ENCODE results near the gene SAPCD2.

SAPCD2 gene

GRCh38 chr9:137079401-137079787 lies 9.0 kb upstream of the SAPCD2 start:
- no peaks in the 10 kb centered on the region for H3K9me3 ChIP-seq (ENCODE audit: low read length)
- H3K4me3 ChIP-seq (ENCODE audit: low read depth, low read length, poor library complexity, severe bottlenecking), result no peak overlapping the region
- no peaks in the 10 kb centered on the region for H3F3A ChIP-seq (ENCODE audit: insufficient read depth, low read length)
- peaks cover 33% of the 10 kb centered on the region for H3K36me3 ChIP-seq (ENCODE audit: insufficient read depth, low read length)
- H3K79me2 ChIP-seq (ENCODE audit: insufficient read depth, low read length), result no peaks in the 10 kb centered on the region
- no peaks in the 10 kb centered on the region for H4K20me1 ChIP-seq (ENCODE audit: insufficient read depth, low read length)
- no peak overlapping the region for H3K27ac ChIP-seq (ENCODE audit: low read depth, low read length, poor library complexity, severe bottlenecking)
- no peak overlapping the region for H3K4me2 ChIP-seq (ENCODE audit: low read length)
- no peak for TF ChIP-seq CTCF (IDR thresholded peaks at IDR 0.05; ENCODE audit: low read length)
- TF ChIP-seq EZH2 (IDR thresholded peaks at IDR 0.05; ENCODE audit: borderline replicate concordance, low read length), result no peak
- no peak overlapping the region for H2AFZ ChIP-seq (ENCODE audit: low read length)
- H3K9me2 ChIP-seq (ENCODE audit: low read depth, low read length), result no peaks in the 10 kb centered on the region
- H3K9ac ChIP-seq (ENCODE audit: low read length), result no peak overlapping the region
- no peaks in the 10 kb centered on the region; the same call in 1 of the 2 replicates for H3K27me3 ChIP-seq (ENCODE audit: insufficient read depth, low read length)
- H3K4me1 ChIP-seq (ENCODE audit: insufficient read depth, low read length, severe bottlenecking), result peaks cover 25% of the 10 kb centered on the region

DNA sequence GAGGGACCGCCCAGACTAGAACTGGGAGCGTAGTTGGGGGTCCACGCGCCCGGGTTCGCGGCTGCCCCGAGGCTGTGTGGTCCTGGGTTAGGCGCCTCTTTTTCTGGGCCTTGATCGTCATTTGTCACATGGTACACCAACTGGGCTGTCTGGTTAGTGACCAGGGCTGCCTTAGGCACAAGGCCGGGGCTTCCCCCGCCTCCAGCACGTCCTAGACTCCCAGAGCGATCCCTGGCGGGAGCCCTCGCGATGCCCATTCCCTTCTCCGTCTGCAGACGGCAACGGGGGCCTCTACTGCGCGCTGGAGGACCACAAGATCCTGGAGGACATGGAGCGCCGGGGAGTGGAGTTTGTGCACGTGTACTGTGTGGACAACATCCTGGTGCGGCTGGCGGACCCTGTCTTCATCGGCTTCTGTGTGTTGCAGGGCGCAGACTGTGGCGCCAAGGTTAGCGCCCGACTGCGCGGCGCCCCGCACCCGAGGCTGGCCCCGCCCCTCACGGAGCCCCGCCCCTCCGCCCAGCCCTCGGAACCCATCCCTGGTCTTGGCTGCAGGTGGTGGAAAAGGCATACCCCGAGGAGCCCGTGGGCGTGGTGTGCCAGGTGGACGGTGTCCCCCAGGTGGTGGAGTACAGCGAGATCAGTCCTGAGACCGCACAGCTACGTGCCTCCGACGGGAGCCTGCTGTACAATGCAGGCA lies 8.5 kb upstream of the SAPCD2 start:
- no peak overlapping the region for H2AFZ ChIP-seq (ENCODE audit: low read length)
- no peak overlapping the region for H3K27ac ChIP-seq (ENCODE audit: low read depth, low read length, poor library complexity, severe bottlenecking)
- H3K27me3 ChIP-seq (ENCODE audit: insufficient read depth, low read length), result no peaks in the 10 kb centered on the region; the same call in 1 of the 2 replicates
- H4K20me1 ChIP-seq (ENCODE audit: insufficient read depth, low read length), result no peaks in the 10 kb centered on the region
- peak overlapping the region; percentile 62 for H3K4me2 ChIP-seq (ENCODE audit: low read length)
- no peaks in the 10 kb centered on the region for H3K9me3 ChIP-seq (ENCODE audit: low read length)
- H3K4me1 ChIP-seq (ENCODE audit: insufficient read depth, low read length, severe bottlenecking), result peaks cover 25% of the 10 kb centered on the region
- no peak overlapping the region; the same call in 1 of the 2 replicates for H3K9ac ChIP-seq (ENCODE audit: low read length)
- peaks cover 33% of the 10 kb centered on the region for H3K36me3 ChIP-seq (ENCODE audit: insufficient read depth, low read length)
- H3K79me2 ChIP-seq (ENCODE audit: insufficient read depth, low read length), result no peaks in the 10 kb centered on the region
- peak overlapping the region; percentile 63 for H3K4me3 ChIP-seq (ENCODE audit: low read depth, low read length, poor library complexity, severe bottlenecking)
- H3F3A ChIP-seq (ENCODE audit: insufficient read depth, low read length), result no peaks in the 10 kb centered on the region
- H3K9me2 ChIP-seq (ENCODE audit: low read depth, low read length), result no peaks in the 10 kb centered on the region
- TF ChIP-seq EZH2 (IDR thresholded peaks at IDR 0.05; ENCODE audit: borderline replicate concordance, low read length) (no peak), CTCF (IDR thresholded peaks at IDR 0.05; ENCODE audit: low read length) (no peak)

- TF ChIP-seq CTCF (IDR thresholded peaks at IDR 0.05; ENCODE audit: low read length) (no peak), EZH2 (IDR thresholded peaks at IDR 0.05; ENCODE audit: borderline replicate concordance, low read length) (no peak)
- Histone ChIP-seq H3K27ac (ENCODE audit: low read depth, low read length, poor library complexity, severe bottlenecking) (no peak overlapping the region), H3K4me3 (ENCODE audit: low read depth, low read length, poor library complexity, severe bottlenecking) (peak overlapping the region; percentile 63), H3K27me3 (ENCODE audit: insufficient read depth, low read length) (no peaks in the 10 kb centered on the region; the same call in 1 of the 2 replicates), H3F3A (ENCODE audit: insufficient read depth, low read length) (no peaks in the 10 kb centered on the region), H3K4me2 (ENCODE audit: low read length) (peak overlapping the region; percentile 62), H3K9ac (ENCODE audit: low read length) (peak overlapping the region; percentile 58), H3K9me3 (ENCODE audit: low read length) (no peaks in the 10 kb centered on the region), H3K36me3 (ENCODE audit: insufficient read depth, low read length) (peaks cover 29% of the 10 kb centered on the region), H3K4me1 (ENCODE audit: insufficient read depth, low read length, severe bottlenecking) (peaks cover 25% of the 10 kb centered on the region), H4K20me1 (ENCODE audit: insufficient read depth, low read length) (no peaks in the 10 kb centered on the region), H2AFZ (ENCODE audit: low read length) (no peak overlapping the region), H3K79me2 (ENCODE audit: insufficient read depth, low read length) (no peaks in the 10 kb centered on the region), H3K9me2 (ENCODE audit: low read depth, low read length) (no peaks in the 10 kb centered on the region)
Observed at GRCh38 chr9:137077758-137078693, 7.7 kb upstream of the SAPCD2 start.
